Measurements from ENCODE around the gene CTBP1.

Gene CTBP1

GRCh38 chr4:1171311-1172227, 77.4 kb downstream of the CTBP1 start:
- no peak for DNase-seq

- DNase-seq, result no peak
Measured at GRCh38 chr4:1170976-1171310, 78.0 kb downstream of the CTBP1 start.

GRCh38 chr4:1170156-1170975, 78.6 kb downstream of the CTBP1 start:
- no peak for DNase-seq

GRCh38 chr4:1169691-1170096, 79.2 kb downstream of the CTBP1 start:
- no peak for DNase-seq

GRCh38 chr4:1169171-1169671, 79.7 kb downstream of the CTBP1 start:
- no peak for DNase-seq

GRCh38 chr4:1168191-1169101, 80.5 kb downstream of the CTBP1 start:
- no peak for DNase-seq

- peak; percentile 43 for DNase-seq
Measured at GRCh38 chr4:1167244-1167949, 81.5 kb downstream of the CTBP1 start.

GRCh38 chr4:1166509-1167243, 82.3 kb downstream of the CTBP1 start:
- DNase-seq, result no peak

GRCh38 chr4:1164956-1165545, 83.9 kb downstream of the CTBP1 start:
- no peak for DNase-seq

GRCh38 chr4:1164444-1164843, 84.5 kb downstream of the CTBP1 start:
- no peak for DNase-seq

GRCh38 chr4:1164040-1164439, 84.9 kb downstream of the CTBP1 start:
- DNase-seq, result no peak
